HL-60 (cell line): Measurements from ENCODE around the gene ZNF22.

ENCODE experiments used
- GABPA ChIP-seq: IDR thresholded peaks from 2 replicates; pipeline ENCODE4 v1.6.1; 2012; ENCODE audit warnings: low read depth
- POLR2AphosphoS5 ChIP-seq: IDR thresholded peaks from 2 replicates; pipeline ENCODE4 v1.6.1; 2012; ENCODE audit warnings: low read depth
- TF ChIP-seq, protein P1 (sequence below): IDR thresholded peaks from one replicate; pipeline ENCODE4 v1.5.1; 2011; ENCODE audit warnings: low read length, control low read depth, inconsistent platforms; ENCODE audit not compliant: insufficient read depth
- TF ChIP-seq, protein P2 (sequence below): IDR thresholded peaks from 2 replicates; pipeline ENCODE4 v1.6.1; 2012; ENCODE audit warnings: low read depth; ENCODE audit not compliant: insufficient replicate concordance

DNA sequence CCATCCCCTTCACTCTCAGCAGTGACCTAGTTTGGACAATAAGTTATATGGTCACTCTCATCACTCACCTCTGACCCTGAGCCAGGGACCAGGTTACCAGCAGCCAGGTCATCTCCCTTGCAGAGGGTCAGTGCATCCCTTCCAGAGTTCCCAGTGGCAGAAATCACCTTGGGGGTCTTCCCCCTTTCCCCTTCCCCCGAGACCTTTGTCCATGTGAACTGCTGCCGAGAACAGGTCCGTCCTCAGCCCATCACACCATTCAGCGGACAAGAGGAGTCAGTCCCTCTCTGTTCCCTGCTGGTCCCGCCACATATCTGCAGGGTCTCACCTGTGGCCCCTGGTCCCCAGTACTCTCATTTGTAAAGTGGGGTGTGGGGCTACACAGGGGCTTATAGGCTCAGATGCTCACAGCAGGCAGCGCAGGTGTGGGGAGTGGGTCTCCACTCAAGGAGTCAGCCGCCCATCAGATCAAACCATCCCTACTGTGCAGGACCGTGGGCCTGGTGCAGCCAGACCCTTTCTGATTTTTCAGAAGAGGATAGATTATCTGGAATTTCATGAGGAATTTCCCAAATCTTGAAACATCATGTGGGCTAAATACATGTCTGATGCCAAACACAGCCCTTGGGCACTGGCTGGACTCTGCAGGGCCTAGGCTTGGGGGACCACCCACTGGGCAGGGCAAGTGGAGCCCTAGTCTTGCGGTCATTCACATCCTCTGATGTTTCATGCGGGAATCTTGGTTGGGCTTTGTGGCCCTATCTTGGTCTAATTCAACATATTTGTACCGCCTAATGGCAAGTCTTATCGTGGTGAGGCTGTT, 28.6 kb upstream of the ZNF22 start:
- TF ChIP-seq, protein P1, sequence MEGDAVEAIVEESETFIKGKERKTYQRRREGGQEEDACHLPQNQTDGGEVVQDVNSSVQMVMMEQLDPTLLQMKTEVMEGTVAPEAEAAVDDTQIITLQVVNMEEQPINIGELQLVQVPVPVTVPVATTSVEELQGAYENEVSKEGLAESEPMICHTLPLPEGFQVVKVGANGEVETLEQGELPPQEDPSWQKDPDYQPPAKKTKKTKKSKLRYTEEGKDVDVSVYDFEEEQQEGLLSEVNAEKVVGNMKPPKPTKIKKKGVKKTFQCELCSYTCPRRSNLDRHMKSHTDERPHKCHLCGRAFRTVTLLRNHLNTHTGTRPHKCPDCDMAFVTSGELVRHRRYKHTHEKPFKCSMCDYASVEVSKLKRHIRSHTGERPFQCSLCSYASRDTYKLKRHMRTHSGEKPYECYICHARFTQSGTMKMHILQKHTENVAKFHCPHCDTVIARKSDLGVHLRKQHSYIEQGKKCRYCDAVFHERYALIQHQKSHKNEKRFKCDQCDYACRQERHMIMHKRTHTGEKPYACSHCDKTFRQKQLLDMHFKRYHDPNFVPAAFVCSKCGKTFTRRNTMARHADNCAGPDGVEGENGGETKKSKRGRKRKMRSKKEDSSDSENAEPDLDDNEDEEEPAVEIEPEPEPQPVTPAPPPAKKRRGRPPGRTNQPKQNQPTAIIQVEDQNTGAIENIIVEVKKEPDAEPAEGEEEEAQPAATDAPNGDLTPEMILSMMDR: no peak
- TF ChIP-seq GABPA (no peak), POLR2AphosphoS5 (no peak)
- TF ChIP-seq, protein P2, sequence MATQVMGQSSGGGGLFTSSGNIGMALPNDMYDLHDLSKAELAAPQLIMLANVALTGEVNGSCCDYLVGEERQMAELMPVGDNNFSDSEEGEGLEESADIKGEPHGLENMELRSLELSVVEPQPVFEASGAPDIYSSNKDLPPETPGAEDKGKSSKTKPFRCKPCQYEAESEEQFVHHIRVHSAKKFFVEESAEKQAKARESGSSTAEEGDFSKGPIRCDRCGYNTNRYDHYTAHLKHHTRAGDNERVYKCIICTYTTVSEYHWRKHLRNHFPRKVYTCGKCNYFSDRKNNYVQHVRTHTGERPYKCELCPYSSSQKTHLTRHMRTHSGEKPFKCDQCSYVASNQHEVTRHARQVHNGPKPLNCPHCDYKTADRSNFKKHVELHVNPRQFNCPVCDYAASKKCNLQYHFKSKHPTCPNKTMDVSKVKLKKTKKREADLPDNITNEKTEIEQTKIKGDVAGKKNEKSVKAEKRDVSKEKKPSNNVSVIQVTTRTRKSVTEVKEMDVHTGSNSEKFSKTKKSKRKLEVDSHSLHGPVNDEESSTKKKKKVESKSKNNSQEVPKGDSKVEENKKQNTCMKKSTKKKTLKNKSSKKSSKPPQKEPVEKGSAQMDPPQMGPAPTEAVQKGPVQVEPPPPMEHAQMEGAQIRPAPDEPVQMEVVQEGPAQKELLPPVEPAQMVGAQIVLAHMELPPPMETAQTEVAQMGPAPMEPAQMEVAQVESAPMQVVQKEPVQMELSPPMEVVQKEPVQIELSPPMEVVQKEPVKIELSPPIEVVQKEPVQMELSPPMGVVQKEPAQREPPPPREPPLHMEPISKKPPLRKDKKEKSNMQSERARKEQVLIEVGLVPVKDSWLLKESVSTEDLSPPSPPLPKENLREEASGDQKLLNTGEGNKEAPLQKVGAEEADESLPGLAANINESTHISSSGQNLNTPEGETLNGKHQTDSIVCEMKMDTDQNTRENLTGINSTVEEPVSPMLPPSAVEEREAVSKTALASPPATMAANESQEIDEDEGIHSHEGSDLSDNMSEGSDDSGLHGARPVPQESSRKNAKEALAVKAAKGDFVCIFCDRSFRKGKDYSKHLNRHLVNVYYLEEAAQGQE: no peak
